Activated B cell treated with CpG ODN at 0.5 μM for 24 hours (primary cell): ENCODE data around the gene MYNN. TPM values are rescaled to one million over a fixed set of nuclear protein-coding genes. Genes with fewer than 3 reads are reported as not detected.

ENCODE experiments used
- ATAC-seq: fragments of 200-7000 bp; cut with Tn5 transposase; one replicate; pipeline ENCODE4 v1.10.0; 2021; ENCODE audit warnings: low read depth, mild to moderate bottlenecking, moderate library complexity
- CTCF ChIA-PET: fragments of 350-600 bp; sonication (Branson Sonifier 250); formaldehyde crosslinking; loops from one replicate; lab custom pipeline; 2021; ENCODE audit warnings: antibody characterized with exemption; lab: Charles Lee
- POLR2A ChIA-PET: fragments of 350-600 bp; sonication (Branson Sonifier 250); formaldehyde crosslinking; loops from one replicate; lab custom pipeline; 2021; ENCODE audit warnings: antibody characterized with exemption; lab: Charles Lee
- DNase-seq: peaks from one replicate; pipeline ENCODE4 v3.0.0; 2022
- H3K27ac Mint-ChIP-seq: one replicate; pipeline ENCODE4 v1.8.0; 2020; ENCODE audit warnings: mixed read lengths
- H3K27me3 Mint-ChIP-seq: one replicate; pipeline ENCODE4 v1.8.0; 2021; ENCODE audit warnings: mixed read lengths
- H3K36me3 Mint-ChIP-seq: one replicate; pipeline ENCODE4 v1.8.0; 2021; ENCODE audit warnings: low read depth, mixed read lengths
- H3K4me1 Mint-ChIP-seq: one replicate; pipeline ENCODE4 v1.8.0; 2021; ENCODE audit warnings: mixed read lengths
- H3K4me3 Mint-ChIP-seq: one replicate; pipeline ENCODE4 v1.8.0; 2020; ENCODE audit warnings: mild to moderate bottlenecking, mixed read lengths
- H3K9me3 Mint-ChIP-seq: one replicate; pipeline ENCODE4 v1.8.0; 2020; ENCODE audit warnings: mixed read lengths
- intact Hi-C: fragments of 100-400 bp; cut with micrococcal nuclease; formaldehyde crosslinking; loops from one replicate; pipeline ENCODE4 v1.15.1; 2024
- total RNA-seq: library from RNA; stranded (reverse); gene quantifications from 2 replicates; pipeline ENCODE4 v1.2.3, GENCODE V29; 2022
- TF ChIP-seq, protein P1 (sequence below): fragments of 200-600 bp; IDR thresholded peaks from one replicate; pipeline ENCODE4 v1.8.0; 2022; ENCODE audit warnings: antibody characterized with exemption, mild to moderate bottlenecking

MYNN gene
- total RNA-seq, 1 donor from 2014 or later: 24.8 TPM

DNA sequence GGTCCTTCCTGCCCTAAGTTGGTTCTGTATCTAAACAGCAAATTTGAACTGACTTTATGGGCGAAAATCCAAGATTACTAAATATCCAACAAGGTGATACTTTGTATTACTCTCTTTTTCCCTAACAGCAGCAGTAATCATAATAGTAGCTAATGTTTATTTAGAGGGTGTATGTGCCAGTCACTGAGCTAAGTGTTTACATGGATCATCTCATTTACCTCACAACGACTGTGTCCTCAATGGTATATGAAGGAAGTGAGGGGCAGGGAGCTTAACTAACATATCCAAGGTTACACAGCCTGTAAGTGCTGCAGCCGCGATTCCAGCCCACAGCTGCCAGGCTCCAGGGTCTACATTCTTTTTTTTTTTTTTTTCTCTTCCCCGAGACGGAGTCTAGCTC lies 49.8 kb downstream of the MYNN start:
- DNase-seq: no peak
- CTCF ChIA-PET: no interaction called here
- Mint-ChIP-seq H3K27me3 (no peaks in the 10 kb centered on the region), H3K4me3 (no peak overlapping the region), H3K4me1 (peaks cover 7% of the 10 kb centered on the region), H3K27ac (no peak overlapping the region), H3K9me3 (no peaks in the 10 kb centered on the region), H3K36me3 (no peaks in the 10 kb centered on the region)
- ATAC-seq: no peak
- TF ChIP-seq, protein P1, sequence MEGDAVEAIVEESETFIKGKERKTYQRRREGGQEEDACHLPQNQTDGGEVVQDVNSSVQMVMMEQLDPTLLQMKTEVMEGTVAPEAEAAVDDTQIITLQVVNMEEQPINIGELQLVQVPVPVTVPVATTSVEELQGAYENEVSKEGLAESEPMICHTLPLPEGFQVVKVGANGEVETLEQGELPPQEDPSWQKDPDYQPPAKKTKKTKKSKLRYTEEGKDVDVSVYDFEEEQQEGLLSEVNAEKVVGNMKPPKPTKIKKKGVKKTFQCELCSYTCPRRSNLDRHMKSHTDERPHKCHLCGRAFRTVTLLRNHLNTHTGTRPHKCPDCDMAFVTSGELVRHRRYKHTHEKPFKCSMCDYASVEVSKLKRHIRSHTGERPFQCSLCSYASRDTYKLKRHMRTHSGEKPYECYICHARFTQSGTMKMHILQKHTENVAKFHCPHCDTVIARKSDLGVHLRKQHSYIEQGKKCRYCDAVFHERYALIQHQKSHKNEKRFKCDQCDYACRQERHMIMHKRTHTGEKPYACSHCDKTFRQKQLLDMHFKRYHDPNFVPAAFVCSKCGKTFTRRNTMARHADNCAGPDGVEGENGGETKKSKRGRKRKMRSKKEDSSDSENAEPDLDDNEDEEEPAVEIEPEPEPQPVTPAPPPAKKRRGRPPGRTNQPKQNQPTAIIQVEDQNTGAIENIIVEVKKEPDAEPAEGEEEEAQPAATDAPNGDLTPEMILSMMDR: no peak
- intact Hi-C loops: no loop called here
- POLR2A ChIA-PET: interaction anchor here (1.2 kb wide), 1 partner anchor 12 kb away, joined by 4 read pairs; no protein-coding TSS in a partner anchor

DNA sequence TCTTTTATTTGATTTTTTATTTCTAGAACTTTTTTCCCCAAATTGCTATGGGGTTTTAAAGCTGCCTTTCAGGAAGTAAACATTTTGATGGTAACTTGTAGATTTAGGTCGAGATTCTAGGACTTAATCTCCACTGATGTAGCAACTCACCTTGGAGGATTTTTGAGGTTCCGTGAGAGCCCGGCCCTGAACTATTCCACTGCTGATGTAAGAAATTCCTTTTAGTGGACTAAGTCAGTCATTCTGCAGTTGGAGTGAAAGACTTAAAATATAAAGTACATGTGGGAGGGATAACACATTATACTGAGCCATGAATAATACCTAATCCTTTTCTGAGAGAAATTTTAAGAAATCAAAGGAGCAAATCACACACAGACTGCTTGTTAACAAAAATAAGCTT lies 52.1 kb downstream of the MYNN start:
- no peak overlapping the region for H3K27ac Mint-ChIP-seq
- H3K9me3 Mint-ChIP-seq: no peaks in the 10 kb centered on the region
- peaks cover 4% of the 10 kb centered on the region for H3K4me1 Mint-ChIP-seq
- no peaks in the 10 kb centered on the region for H3K27me3 Mint-ChIP-seq
- ATAC-seq (no peak), DNase-seq (no peak)
- H3K36me3 Mint-ChIP-seq: no peaks in the 10 kb centered on the region
- H3K4me3 Mint-ChIP-seq: no peak overlapping the region
- TF ChIP-seq, protein P1: no peak
- CTCF ChIA-PET: interaction anchor here (1.2 kb wide), 1 partner anchor 9 kb away, joined by 3 read pairs; no protein-coding TSS in a partner anchor
- intact Hi-C loops: no loop called here
- POLR2A ChIA-PET: interaction anchor here (0.7 kb wide), 1 partner anchor 9 kb away, joined by 3 read pairs; no protein-coding TSS in a partner anchor

DNA sequence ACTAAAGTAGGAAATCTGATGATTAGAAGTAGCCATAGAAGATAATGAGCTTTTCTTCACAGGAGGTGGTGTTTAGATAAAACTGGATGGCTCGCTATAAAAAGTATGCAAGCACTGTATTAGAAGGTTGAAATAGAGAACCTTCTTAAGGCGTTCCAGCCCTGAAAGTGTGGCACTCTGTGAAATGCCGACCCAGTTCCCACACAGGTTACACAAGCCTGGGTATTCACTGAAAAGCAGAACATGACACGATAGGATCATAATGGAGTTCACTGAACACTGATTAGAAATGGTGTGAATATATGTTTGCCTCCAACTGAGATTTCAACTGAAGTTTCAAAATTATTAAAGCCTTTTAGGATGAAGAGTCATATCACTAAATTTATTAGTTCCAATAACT lies 54.5 kb downstream of the MYNN start:
- ATAC-seq (no peak), DNase-seq (no peak)
- POLR2A ChIA-PET: no interaction called here
- TF ChIP-seq, protein P1: no peak
- no peak overlapping the region for H3K27ac Mint-ChIP-seq
- H3K27me3 Mint-ChIP-seq: no peaks in the 10 kb centered on the region
- no peaks in the 10 kb centered on the region for H3K9me3 Mint-ChIP-seq
- CTCF ChIA-PET: no interaction called here
- H3K4me3 Mint-ChIP-seq: no peak overlapping the region
- H3K4me1 Mint-ChIP-seq: peaks cover 4% of the 10 kb centered on the region
- no peaks in the 10 kb centered on the region for H3K36me3 Mint-ChIP-seq
- intact Hi-C loops: no loop called here

GRCh38 chr3:169835533-169835932 lies 62.3 kb downstream of the MYNN start:
- DNase-seq (no peak), ATAC-seq (no peak)
- TF ChIP-seq, protein P1: no peak
- H3K4me1 Mint-ChIP-seq: peaks cover 30% of the 10 kb centered on the region
- no peaks in the 10 kb centered on the region for H3K9me3 Mint-ChIP-seq
- CTCF ChIA-PET: interaction anchor here (1.8 kb wide), 1 partner anchor 21 kb away, joined by 4 read pairs; no protein-coding TSS in a partner anchor
- POLR2A ChIA-PET: interaction anchor here (0.7 to 2.2 kb wide), 10 partner anchors 11 to 521 kb away, joined by 3 to 20 read pairs (median 6); partner anchors contain the start of genes LRRC34, LRRIQ4, MYNN and SEC62
- no peaks in the 10 kb centered on the region for H3K27me3 Mint-ChIP-seq
- intact Hi-C loops: no loop called here
- peak overlapping the region; percentile 44 for H3K4me3 Mint-ChIP-seq
- H3K27ac Mint-ChIP-seq: peak overlapping the region; percentile 97
- no peaks in the 10 kb centered on the region for H3K36me3 Mint-ChIP-seq

DNA sequence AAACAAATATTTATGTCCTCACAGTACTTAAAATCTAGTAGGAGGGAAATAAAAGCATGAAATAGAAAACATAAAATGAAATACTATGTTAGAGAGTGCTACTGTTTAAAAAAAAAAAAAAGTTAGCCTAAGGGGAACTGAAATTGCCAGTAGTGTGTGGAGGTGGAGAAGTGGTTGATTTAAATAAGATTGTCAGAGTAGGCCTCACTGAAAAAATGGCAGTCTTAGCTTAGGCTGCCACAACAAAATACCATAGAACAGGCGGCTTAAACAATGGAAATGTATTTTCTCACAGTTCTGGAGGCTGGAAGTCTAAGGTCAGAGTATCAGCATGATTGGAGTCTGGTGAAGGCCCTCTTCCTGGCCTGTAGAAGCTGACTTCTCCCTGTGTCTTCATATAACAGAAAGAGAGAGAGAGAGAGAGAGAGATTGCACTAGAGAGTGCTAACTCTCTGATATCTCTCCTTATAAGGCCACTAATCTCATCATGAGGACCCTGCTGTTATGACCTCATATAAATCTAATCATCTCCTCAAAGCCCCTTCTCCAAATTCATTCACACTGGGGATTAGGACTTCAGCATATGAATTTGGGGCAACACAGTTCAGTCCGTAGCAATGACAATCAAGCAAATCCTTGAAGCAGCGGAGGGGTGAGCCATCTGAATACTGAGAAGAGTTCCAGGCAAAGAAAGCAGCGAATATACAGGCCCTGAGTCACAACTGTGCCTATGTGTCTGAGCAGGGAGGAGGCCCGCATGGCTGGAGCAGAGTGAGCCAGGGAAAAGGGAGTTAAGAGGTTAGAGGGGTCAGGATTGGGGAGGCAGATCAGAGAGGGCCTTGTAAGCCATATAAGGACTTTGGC lies 63.1 kb downstream of the MYNN start:
- ChIA-PET CTCF (interaction anchor here (0.7 to 0.8 kb wide), 2 partner anchors 10 to 24 kb away, joined by 3 to 5 read pairs; partner anchors contain the start of genes LRRC34 and LRRIQ4), POLR2A (interaction anchor here (0.6 to 2.2 kb wide), 12 partner anchors 10 to 520 kb away, joined by 3 to 20 read pairs (median 6); partner anchors contain the start of genes LRRC34, LRRIQ4, MYNN and SEC62)
- no peaks in the 10 kb centered on the region for H3K27me3 Mint-ChIP-seq
- no peaks in the 10 kb centered on the region for H3K9me3 Mint-ChIP-seq
- no peaks in the 10 kb centered on the region for H3K36me3 Mint-ChIP-seq
- H3K27ac Mint-ChIP-seq: peak overlapping the region; percentile 97
- H3K4me1 Mint-ChIP-seq: peaks cover 38% of the 10 kb centered on the region
- intact Hi-C loops: loop anchor here (1.0 to 2.0 kb wide), 3 partner anchors 10 to 64 kb away; partner anchors contain the start of gene MYNN
- H3K4me3 Mint-ChIP-seq: peak overlapping the region; percentile 44
- DNase-seq: no peak
- TF ChIP-seq, protein P1: no peak
- ATAC-seq: peak; percentile 93
